ENCODE data around the gene HES1. TPM values are rescaled to one million over a fixed set of nuclear protein-coding genes. Genes with fewer than 3 reads are reported as not detected.

The HES1 gene
- total and polyA plus RNA-seq, 10 of the 15 experiments (the other 5 are each of a cell fraction or from before 2014, with no cell fraction given), result 0.46 to 5.3 (median 2.3) TPM

- TF ChIP-seq TCF12 (IDR thresholded peaks at IDR 0.05; ENCODE audit: low read depth, low read length), result no peak
- no peak for TF ChIP-seq RBBP5 (conservative IDR thresholded peaks at IDR 0.05)
Observed at GRCh38 chr3:194167480-194168282, 31.7 kb downstream of the HES1 start (continued).

GRCh38 chr3:194168994-194169393 lies 33.0 kb downstream of the HES1 start:
- 65% methylated on average over 3 of the region's 3 CpGs for WGBS (ENCODE audit: insufficient coverage, insufficient replicate concordance, low lambda C conversion rate, missing lambda C conversion rate)
- RAD21 ChIA-PET (ENCODE audit: unreplicated experiment), result no interaction called here
- POLR2A ChIA-PET, result no interaction called here
- FAIRE-seq (no peak), ATAC-seq (no peak), DNase-seq (ENCODE audit: low read depth, low spot score) (no peak)
- H3K4me3 ChIP-seq, result no peak overlapping the region
- no peak for TF ChIP-seq POU2F2 (IDR thresholded peaks at IDR 0.05; ENCODE audit: borderline replicate concordance, low read depth, low read length)
- no peak for TF ChIP-seq ZNF217 (IDR thresholded peaks at IDR 0.05)
- TF ChIP-seq ZNF274 (IDR thresholded peaks at IDR 0.05; ENCODE audit: insufficient read depth, insufficient read length), result no peak
- TF ChIP-seq MAX (IDR thresholded peaks at IDR 0.05; ENCODE audit: low read depth, low read length), result no peak
- TF ChIP-seq ZBTB4 (CRISPR knock-in tag; IDR thresholded peaks at IDR 0.05), result no peak
- TF ChIP-seq IRF3 (IDR thresholded peaks at IDR 0.05), result no peak
- TF ChIP-seq YY1 (IDR thresholded peaks at IDR 0.05; ENCODE audit: low read depth, low read length), result no peak
- TF ChIP-seq NFYB (IDR thresholded peaks at IDR 0.05; ENCODE audit: insufficient read depth, low read depth, low read length), result no peak
- no peak for TF ChIP-seq RELA (IDR thresholded peaks at IDR 0.05; ENCODE audit: borderline replicate concordance, partially characterized antibody)
- TF ChIP-seq IKZF2 (IDR thresholded peaks at IDR 0.05), result no peak
- no peaks in the 10 kb centered on the region for H3K9me3 ChIP-seq (replicated peaks; ENCODE audit: control insufficient read depth, insufficient read depth, low read length)
- no TSS peak for BruUV-seq (replicated peaks)
- H3K36me3 ChIP-seq (ENCODE audit: control insufficient read depth in 2 of 2, insufficient read depth in 2 of 2, low read length in 1 of 2), result no peaks in the 10 kb centered on the region
- no peak overlapping the region for H3K9ac ChIP-seq (ENCODE audit: control insufficient read depth, insufficient read depth, low read length)
- no peaks in the 10 kb centered on the region for H3K79me2 ChIP-seq (ENCODE audit: control insufficient read depth, insufficient read depth, low read length)
- SMC1A ChIA-PET (ENCODE audit: uncharacterized antibody, unreplicated experiment), result no interaction called here
- in situ Hi-C loops (cut with MboI) (no loop called here), intact Hi-C loops (cut with micrococcal nuclease; ENCODE audit: unreplicated experiment) (no loop called here)
- H3K27ac ChIP-seq (ENCODE audit: control insufficient read depth, insufficient read depth), result no peak overlapping the region
- CTCF ChIA-PET, result no interaction called here
- H3K4me2 ChIP-seq (ENCODE audit: control insufficient read depth, insufficient read depth), result no peak overlapping the region
- no peaks in the 10 kb centered on the region for H4K20me1 ChIP-seq (ENCODE audit: control insufficient read depth, insufficient read depth)
- H3K4me1 ChIP-seq (ENCODE audit: control insufficient read depth, insufficient read depth, low read length), result no peaks in the 10 kb centered on the region
- no peaks in the 10 kb centered on the region; a peak in 1 of 4 replicates for H3K27me3 ChIP-seq (replicated peaks in 1 of 2; ENCODE audit: control insufficient read depth in 2 of 2, insufficient read depth in 2 of 2, low read length in 1 of 2)
- H2AFZ ChIP-seq (ENCODE audit: control insufficient read depth, low read depth, low read length), result no peak overlapping the region

Measured in GM12878 (cell line).